ENCODE measurements around the gene PTPRO. TPM values are rescaled to one million over a fixed set of nuclear protein-coding genes. Genes with fewer than 3 reads are reported as not detected.

The PTPRO gene
- total and polyA plus RNA-seq, 4 donors: 0.31 to 3.3 (median 1.1) TPM

- no peak overlapping the region for H3K27ac ChIP-seq (ENCODE audit: low read depth in 1 of 2, low read length in 2 of 2)
- H3K9me3 ChIP-seq (ENCODE audit: control insufficient read depth in 4 of 4, low read length in 3 of 4): no peaks in the 10 kb centered on the region
- H3K4me1 ChIP-seq (ENCODE audit: control insufficient read depth in 4 of 4, insufficient read depth in 4 of 4, low read length in 3 of 4): no peaks in the 10 kb centered on the region
- no peak for DNase-seq (ENCODE audit: low spot score)
- H3K9ac ChIP-seq (ENCODE audit: low read depth in 1 of 2, low read length in 2 of 2): no peak overlapping the region
- 86% methylated on average over 5 of the region's 5 CpGs for WGBS
- TF ChIP-seq HNF4G (IDR thresholded peaks at IDR 0.05) (no peak), ATF3 (IDR thresholded peaks at IDR 0.05) (no peak)
- no peaks in the 10 kb centered on the region for H3K27me3 ChIP-seq (ENCODE audit: control insufficient read depth in 4 of 4, insufficient read depth in 4 of 4, low read length in 3 of 4)
- no peaks in the 10 kb centered on the region for H3K36me3 ChIP-seq (ENCODE audit: control insufficient read depth in 4 of 4, insufficient read depth in 3 of 4, low read depth in 1 of 4, low read length in 3 of 4)
- H3K4me3 ChIP-seq (ENCODE audit: low read depth in 1 of 3, low read length in 3 of 3): no peak overlapping the region
Measured at GRCh38 chr12:15556411-15557102, 234.2 kb downstream of the PTPRO start.

- Histone ChIP-seq H3K9me3 (ENCODE audit: control insufficient read depth in 4 of 4, low read length in 3 of 4) (no peaks in the 10 kb centered on the region), H3K4me1 (ENCODE audit: control insufficient read depth in 4 of 4, insufficient read depth in 4 of 4, low read length in 3 of 4) (no peaks in the 10 kb centered on the region), H3K36me3 (ENCODE audit: control insufficient read depth in 4 of 4, insufficient read depth in 3 of 4, low read depth in 1 of 4, low read length in 3 of 4) (no peaks in the 10 kb centered on the region), H3K4me3 (ENCODE audit: low read depth in 1 of 3, low read length in 3 of 3) (no peak overlapping the region), H3K9ac (ENCODE audit: low read depth in 1 of 2, low read length in 2 of 2) (no peak overlapping the region), H3K27ac (ENCODE audit: low read depth in 1 of 2, low read length in 2 of 2) (no peak overlapping the region), H3K27me3 (ENCODE audit: control insufficient read depth in 4 of 4, insufficient read depth in 4 of 4, low read length in 3 of 4) (no peaks in the 10 kb centered on the region)
- TF ChIP-seq ZBTB33 (IDR thresholded peaks at IDR 0.05): no peak
- TF ChIP-seq REST (IDR thresholded peaks at IDR 0.05): no peak
- TF ChIP-seq TAF1 (conservative IDR thresholded peaks at IDR 0.05): no peak
- no peak for TF ChIP-seq SP1 (IDR thresholded peaks at IDR 0.05)
- no peak for TF ChIP-seq EGR1 (IDR thresholded peaks at IDR 0.05; ENCODE audit: low read depth in 2 of 2)
- TF ChIP-seq NR2F2 (IDR thresholded peaks at IDR 0.05): no peak
- TF ChIP-seq RAD21 (IDR thresholded peaks at IDR 0.05): no peak
- TF ChIP-seq CTCF (IDR thresholded peaks at IDR 0.05; ENCODE audit: low read depth, low read length, missing input control): no peak
- TF ChIP-seq JUND (IDR thresholded peaks at IDR 0.05): no peak
- no peak for TF ChIP-seq ATF3 (IDR thresholded peaks at IDR 0.05)
- no peak for TF ChIP-seq FOXA1 (IDR thresholded peaks at IDR 0.05)
- no peak for TF ChIP-seq MAX (IDR thresholded peaks at IDR 0.05)
- no peak for TF ChIP-seq HNF4A (conservative IDR thresholded peaks at IDR 0.05)
- no peak for TF ChIP-seq FOXA2 (IDR thresholded peaks at IDR 0.05)
- TF ChIP-seq RXRA (IDR thresholded peaks at IDR 0.05): no peak
- WGBS: 83% methylated on average over 2 of the region's 2 CpGs
- no peak for DNase-seq (ENCODE audit: low spot score)
Measured at GRCh38 chr12:15558915-15559528, 236.7 kb downstream of the PTPRO start.

All from liver (tissue), 9 donors.